Memory B cell (primary cell): ENCODE measurements around the gene ZNF511.
"Not testable (repeated sequence)": the region's sequence is repeated elsewhere in the genome, so short reads cannot be mapped to it uniquely, and the experiment has no call there.

Experiments used
- ATAC-seq: fragments of 150-1000 bp; cut with Tn5 transposase; 2 replicates; pipeline ENCODE4 v1.10.0; 2021; ENCODE audit warnings: low read depth, mild to moderate bottlenecking, moderate library complexity
- DNase-seq, 2 donors: peaks; one replicate each; pipeline ENCODE4 v3.0.0; 2022; ENCODE audit warnings: low spot score in 2 of 2
- H3K27ac Mint-ChIP-seq: one replicate; pipeline ENCODE4 v1.8.0; 2022; ENCODE audit warnings: mild to moderate bottlenecking, moderate library complexity, mixed read lengths
- H3K27me3 Mint-ChIP-seq: one replicate; pipeline ENCODE4 v1.8.0; 2022; ENCODE audit warnings: mixed read lengths
- H3K36me3 Mint-ChIP-seq: one replicate; pipeline ENCODE4 v1.8.0; 2022; ENCODE audit warnings: mild to moderate bottlenecking, mixed read lengths
- H3K4me1 Mint-ChIP-seq: one replicate; pipeline ENCODE4 v1.8.0; 2022; ENCODE audit warnings: mixed read lengths
- H3K4me3 Mint-ChIP-seq: one replicate; pipeline ENCODE4 v1.8.0; 2022; ENCODE audit warnings: mild to moderate bottlenecking, moderate library complexity, mixed read lengths
- H3K9me3 Mint-ChIP-seq: one replicate; pipeline ENCODE4 v1.8.0; 2022; ENCODE audit warnings: mixed read lengths

The ZNF511 gene

GRCh38 chr10:133310399-133310755, 1.7 kb downstream of the ZNF511 start:
- peaks cover 22% of the 10 kb centered on the region for H3K4me1 Mint-ChIP-seq
- no peaks in the 10 kb centered on the region for H3K9me3 Mint-ChIP-seq
- H3K4me3 Mint-ChIP-seq = no peak overlapping the region
- no peak for DNase-seq
- no peaks in the 10 kb centered on the region for H3K27me3 Mint-ChIP-seq
- H3K36me3 Mint-ChIP-seq = peaks cover 11% of the 10 kb centered on the region
- no peak for ATAC-seq
- no peak overlapping the region for H3K27ac Mint-ChIP-seq

GRCh38 chr10:133310789-133311188, 2.1 kb downstream of the ZNF511 start:
- DNase-seq (no peak), ATAC-seq (no peak)
- no peaks in the 10 kb centered on the region for H3K27me3 Mint-ChIP-seq
- H3K36me3 Mint-ChIP-seq = peaks cover 10% of the 10 kb centered on the region
- H3K27ac Mint-ChIP-seq = no peak overlapping the region
- peaks cover 18% of the 10 kb centered on the region for H3K4me1 Mint-ChIP-seq
- H3K9me3 Mint-ChIP-seq = no peaks in the 10 kb centered on the region
- H3K4me3 Mint-ChIP-seq = no peak overlapping the region

GRCh38 chr10:133311570-133311969, 2.9 kb downstream of the ZNF511 start:
- no peaks in the 10 kb centered on the region for H3K9me3 Mint-ChIP-seq
- H3K27ac Mint-ChIP-seq = no peak overlapping the region
- no peak overlapping the region for H3K4me3 Mint-ChIP-seq
- ATAC-seq = no peak
- peaks cover 15% of the 10 kb centered on the region for H3K4me1 Mint-ChIP-seq
- no peaks in the 10 kb centered on the region for H3K27me3 Mint-ChIP-seq
- peaks cover 10% of the 10 kb centered on the region for H3K36me3 Mint-ChIP-seq
- DNase-seq = no peak

GRCh38 chr10:133312016-133312768, 3.5 kb downstream of the ZNF511 start:
- H3K4me3 Mint-ChIP-seq = no peak overlapping the region
- H3K4me1 Mint-ChIP-seq = peaks cover 13% of the 10 kb centered on the region
- ATAC-seq (no peak), DNase-seq (no peak)
- H3K27me3 Mint-ChIP-seq = no peaks in the 10 kb centered on the region
- H3K27ac Mint-ChIP-seq = no peak overlapping the region
- H3K9me3 Mint-ChIP-seq = no peaks in the 10 kb centered on the region
- H3K36me3 Mint-ChIP-seq = peaks cover 10% of the 10 kb centered on the region

- H3K36me3 Mint-ChIP-seq = peaks cover 9% of the 10 kb centered on the region
- H3K9me3 Mint-ChIP-seq = no peaks in the 10 kb centered on the region
- no peak overlapping the region for H3K4me3 Mint-ChIP-seq
- ATAC-seq = no peak
- no peak for DNase-seq
- H3K4me1 Mint-ChIP-seq = peaks cover 9% of the 10 kb centered on the region
- no peak overlapping the region for H3K27ac Mint-ChIP-seq
- no peaks in the 10 kb centered on the region for H3K27me3 Mint-ChIP-seq
Observed at GRCh38 chr10:133312769-133313145, 4.0 kb downstream of the ZNF511 start.

- ATAC-seq = no peak
- Mint-ChIP-seq H3K9me3 (no peaks in the 10 kb centered on the region), H3K27ac (no peak overlapping the region), H3K27me3 (no peaks in the 10 kb centered on the region), H3K4me1 (peaks cover 7% of the 10 kb centered on the region), H3K4me3 (no peak overlapping the region), H3K36me3 (peaks cover 6% of the 10 kb centered on the region)
- DNase-seq = no peak
Observed at GRCh38 chr10:133313192-133313591, 4.5 kb downstream of the ZNF511 start.

GRCh38 chr10:133314911-133315310, 6.2 kb downstream of the ZNF511 start:
- Mint-ChIP-seq H3K27me3 (peaks cover 7% of the 10 kb centered on the region), H3K9me3 (no peaks in the 10 kb centered on the region), H3K27ac (no peak overlapping the region), H3K4me1 (peaks cover 14% of the 10 kb centered on the region), H3K36me3 (peaks cover 5% of the 10 kb centered on the region), H3K4me3 (no peak overlapping the region)
- ATAC-seq (no peak), DNase-seq (no peak)

- H3K27ac Mint-ChIP-seq = no peak overlapping the region
- H3K27me3 Mint-ChIP-seq = peaks cover 11% of the 10 kb centered on the region
- peaks cover 7% of the 10 kb centered on the region for H3K36me3 Mint-ChIP-seq
- ATAC-seq (no peak), DNase-seq (no peak)
- peaks cover 2% of the 10 kb centered on the region for H3K9me3 Mint-ChIP-seq
- peak overlapping the region; percentile 9 for H3K4me3 Mint-ChIP-seq
- peaks cover 16% of the 10 kb centered on the region for H3K4me1 Mint-ChIP-seq
Observed at GRCh38 chr10:133315847-133316246, 7.1 kb downstream of the ZNF511 start.

- ATAC-seq (no peak), DNase-seq (no peak)
- Mint-ChIP-seq H3K4me3 (peak overlapping the region; percentile 9), H3K36me3 (peaks cover 7% of the 10 kb centered on the region), H3K4me1 (peaks cover 16% of the 10 kb centered on the region), H3K9me3 (peaks cover 2% of the 10 kb centered on the region), H3K27me3 (peaks cover 11% of the 10 kb centered on the region), H3K27ac (no peak overlapping the region)
Observed at GRCh38 chr10:133316266-133316665, 7.6 kb downstream of the ZNF511 start.

GRCh38 chr10:133316732-133317131, 8.0 kb downstream of the ZNF511 start:
- peaks cover 7% of the 10 kb centered on the region for H3K36me3 Mint-ChIP-seq
- ATAC-seq (no peak), DNase-seq (no peak)
- peaks cover 16% of the 10 kb centered on the region for H3K4me1 Mint-ChIP-seq
- peaks cover 2% of the 10 kb centered on the region for H3K9me3 Mint-ChIP-seq
- peaks cover 11% of the 10 kb centered on the region for H3K27me3 Mint-ChIP-seq
- H3K27ac Mint-ChIP-seq = no peak overlapping the region
- no peak overlapping the region for H3K4me3 Mint-ChIP-seq

GRCh38 chr10:133318494-133319127, 9.9 kb downstream of the ZNF511 start:
- Mint-ChIP-seq H3K4me3 (peak overlapping the region; percentile 25), H3K9me3 (peaks cover 2% of the 10 kb centered on the region), H3K27ac (no peak overlapping the region), H3K4me1 (peaks cover 16% of the 10 kb centered on the region), H3K27me3 (peaks cover 11% of the 10 kb centered on the region), H3K36me3 (peaks cover 2% of the 10 kb centered on the region)
- DNase-seq = peak; percentile 65 to 72
- peak; percentile 91 for ATAC-seq

GRCh38 chr10:133320852-133321422, 12.2 kb downstream of the ZNF511 start:
- not testable (repeated sequence) for H3K27ac Mint-ChIP-seq, H3K36me3 Mint-ChIP-seq, H3K4me3 Mint-ChIP-seq, DNase-seq, ATAC-seq, H3K9me3 Mint-ChIP-seq
- Mint-ChIP-seq H3K27me3 (peaks cover 13% of the 10 kb centered on the region), H3K4me1 (peaks cover 12% of the 10 kb centered on the region)

- H3K4me3 Mint-ChIP-seq, H3K27ac Mint-ChIP-seq, H3K36me3 Mint-ChIP-seq, H3K9me3 Mint-ChIP-seq, ATAC-seq, DNase-seq: not testable (repeated sequence)
- H3K27me3 Mint-ChIP-seq = peaks cover 20% of the 10 kb centered on the region
- H3K4me1 Mint-ChIP-seq = peaks cover 18% of the 10 kb centered on the region
Observed at GRCh38 chr10:133322064-133322709, 13.5 kb downstream of the ZNF511 start.

GRCh38 chr10:133324198-133324792, 15.6 kb downstream of the ZNF511 start:
- no peak overlapping the region for H3K27ac Mint-ChIP-seq
- peaks cover 2% of the 10 kb centered on the region for H3K9me3 Mint-ChIP-seq
- H3K36me3 Mint-ChIP-seq = peaks cover 2% of the 10 kb centered on the region
- H3K4me3 Mint-ChIP-seq = no peak overlapping the region
- H3K27me3 Mint-ChIP-seq = peaks cover 23% of the 10 kb centered on the region
- H3K4me1 Mint-ChIP-seq = peaks cover 18% of the 10 kb centered on the region
- DNase-seq (no peak), ATAC-seq (peak; percentile 83)
